Measurements from ENCODE around the gene PTPN7. TPM values are rescaled to one million over a fixed set of nuclear protein-coding genes. Genes with fewer than 3 reads are reported as not detected.

PTPN7 gene
- polyA plus RNA-seq, 1 of the 3 experiments (the other 2 are of a cell fraction): not detected

GRCh38 chr1:202170726-202171125 is 10.3 kb upstream of the PTPN7 start:
- no peak overlapping the region for H3K27ac ChIP-seq (ENCODE audit: low read depth in 2 of 2, low read length in 1 of 2)
- no peak for DNase-seq
- H3K4me2 ChIP-seq: no peak overlapping the region
- WGBS (ENCODE audit: low lambda C conversion rate): 83% methylated on average over 6 of the region's 6 CpGs
- H3K79me2 ChIP-seq (ENCODE audit: insufficient read depth): no peaks in the 10 kb centered on the region
- H3F3A ChIP-seq (replicated peaks; ENCODE audit: insufficient read depth): no peaks in the 10 kb centered on the region
- H3K27me3 ChIP-seq (ENCODE audit: insufficient read depth): no peaks in the 10 kb centered on the region
- ChIA-PET CTCF (interaction anchor here (2.2 to 3.8 kb wide), 2 partner anchors 15 to 18 kb away, joined by 9 to 16 read pairs; no protein-coding TSS in a partner anchor), POLR2A (no interaction called here)
- no peaks in the 10 kb centered on the region for H3K36me3 ChIP-seq (replicated peaks in 1 of 2; ENCODE audit: control insufficient read depth in 1 of 2, insufficient read depth in 2 of 2, low read length in 1 of 2)
- H3K9me2 ChIP-seq: no peaks in the 10 kb centered on the region
- H3K9me3 ChIP-seq: no peaks in the 10 kb centered on the region
- no peak overlapping the region for H3K4me3 ChIP-seq (ENCODE audit: low read depth in 2 of 2, low read length in 1 of 2)
- no peaks in the 10 kb centered on the region for H4K20me1 ChIP-seq (ENCODE audit: insufficient read depth)
- peaks cover 0 to 39% of the 10 kb centered on the region in 2 experiments; a peak in 1 of 4 replicates for H3K4me1 ChIP-seq (ENCODE audit: control insufficient read depth in 1 of 2, insufficient read depth in 2 of 2, low read depth in 1 of 2, low read length in 1 of 2)
- TF ChIP-seq RCOR1 (IDR thresholded peaks at IDR 0.05; ENCODE audit: low read length) (no peak), SMC3 (IDR thresholded peaks at IDR 0.05; ENCODE audit: low read depth, low read length) (no peak), FOXM1 (IDR thresholded peaks at IDR 0.05; ENCODE audit: low read depth) (no peak), POLR2AphosphoS5 (IDR thresholded peaks at IDR 0.05; ENCODE audit: low read depth, low read length) (no peak), TCF12 (IDR thresholded peaks at IDR 0.05) (no peak), NRF1 (IDR thresholded peaks at IDR 0.05; ENCODE audit: low read depth, low read length) (no peak), EP300 (IDR thresholded peaks at IDR 0.05; ENCODE audit: borderline replicate concordance in 1 of 2, low read depth in 1 of 2, low read length in 1 of 2) (no peak), IRF3 (IDR thresholded peaks at IDR 0.05; ENCODE audit: low read depth, low read length) (no peak), CHD2 (IDR thresholded peaks at IDR 0.05; ENCODE audit: low read length, partially characterized antibody) (no peak), SIN3A (IDR thresholded peaks at IDR 0.05; ENCODE audit: borderline replicate concordance, low read depth, low read length) (no peak), EZH2phosphoT487 (IDR thresholded peaks at IDR 0.05; ENCODE audit: borderline replicate concordance, low read depth) (no peak), YY1 (IDR thresholded peaks at IDR 0.05; ENCODE audit: low read depth) (no peak), RFX5 (IDR thresholded peaks at IDR 0.05; ENCODE audit: low read length) (no peak)
- H2AFZ ChIP-seq (ENCODE audit: low read depth): no peak overlapping the region
- H3K9ac ChIP-seq: no peak overlapping the region

- Histone ChIP-seq H3K4me3 (ENCODE audit: low read depth in 2 of 2, low read length in 1 of 2) (no peak overlapping the region), H3K27me3 (ENCODE audit: insufficient read depth) (no peaks in the 10 kb centered on the region), H4K20me1 (ENCODE audit: insufficient read depth) (no peaks in the 10 kb centered on the region), H3F3A (replicated peaks; ENCODE audit: insufficient read depth) (no peaks in the 10 kb centered on the region), H3K9me2 (no peaks in the 10 kb centered on the region), H3K79me2 (ENCODE audit: insufficient read depth) (no peaks in the 10 kb centered on the region), H3K4me1 (ENCODE audit: control insufficient read depth in 1 of 2, insufficient read depth in 2 of 2, low read depth in 1 of 2, low read length in 1 of 2) (peaks cover 0 to 48% of the 10 kb centered on the region in 2 experiments; a peak in 1 of 4 replicates), H3K9me3 (no peaks in the 10 kb centered on the region), H3K4me2 (no peak overlapping the region), H2AFZ (ENCODE audit: low read depth) (no peak overlapping the region), H3K9ac (no peak overlapping the region), H3K27ac (ENCODE audit: low read depth in 2 of 2, low read length in 1 of 2) (peak overlapping the region in 1 of 2 experiments; percentile 85; a peak in 1 of 4 replicates), H3K36me3 (replicated peaks in 1 of 2; ENCODE audit: control insufficient read depth in 1 of 2, insufficient read depth in 2 of 2, low read length in 1 of 2) (no peaks in the 10 kb centered on the region)
- 90% methylated on average over 3 of the region's 7 CpGs for WGBS (ENCODE audit: low lambda C conversion rate)
- TF ChIP-seq MXI1 (IDR thresholded peaks at IDR 0.05; ENCODE audit: low read depth, low read length): no peak
- DNase-seq: no peak
- ChIA-PET CTCF (interaction anchor here (0.7 to 3.8 kb wide), 4 partner anchors 17 to 82 kb away, joined by 3 to 16 read pairs (median 10); no protein-coding TSS in a partner anchor), POLR2A (no interaction called here)
These were observed 8.5 kb upstream of the PTPN7 start for GRCh38 chr1:202168861-202169260.
